H9 (cell line): ENCODE results near the gene KIZ. TPM values are rescaled to one million over a fixed set of nuclear protein-coding genes. Genes with fewer than 3 reads are reported as not detected.

ENCODE experiments used
- DNase-seq: peaks from one replicate; pipeline ENCODE4 v3.0.0-alpha.2; 2017
- H2AFZ ChIP-seq: one replicate; pipeline ENCODE4 v1.6.1; 2013; ENCODE audit warnings: mild to moderate bottlenecking, low read length, control low read depth, moderate library complexity
- H2AK5ac ChIP-seq: 2 replicates; pipeline ENCODE4 v1.6.1; 2013; ENCODE audit warnings: low read length, control low read depth, mixed read lengths; ENCODE audit not compliant: insufficient read length
- H2BK120ac ChIP-seq: one replicate; pipeline ENCODE4 v1.6.1; 2013; ENCODE audit warnings: low read depth, mild to moderate bottlenecking, low read length, control low read depth, inconsistent platforms; ENCODE audit not compliant: poor library complexity, severe bottlenecking
- H2BK12ac ChIP-seq: 2 replicates; pipeline ENCODE4 v1.6.1; 2013; ENCODE audit warnings: low read length, control low read depth, mixed read lengths, low read depth; ENCODE audit not compliant: insufficient read length
- H2BK15ac ChIP-seq: 2 replicates; pipeline ENCODE4 v1.6.1; 2013; ENCODE audit warnings: low read depth, low read length, control low read depth
- H2BK20ac ChIP-seq: one replicate; pipeline ENCODE4 v1.6.1; 2013; ENCODE audit warnings: low read depth, mild to moderate bottlenecking, low read length, control low read depth, inconsistent platforms; ENCODE audit not compliant: poor library complexity, severe bottlenecking
- H2BK5ac ChIP-seq: 2 replicates; pipeline ENCODE4 v1.6.1; 2013; ENCODE audit warnings: low read length, control low read depth, mixed read lengths; ENCODE audit not compliant: insufficient read length
- H3K14ac ChIP-seq: 2 replicates; pipeline ENCODE4 v1.6.1; 2013; ENCODE audit warnings: low read length, control low read depth; ENCODE audit not compliant: insufficient read depth
- H3K18ac ChIP-seq: 2 replicates; pipeline ENCODE4 v1.6.1; 2013; ENCODE audit warnings: low read depth, mild to moderate bottlenecking, mixed read lengths, low read length, control low read depth; ENCODE audit not compliant: insufficient read length
- H3K23ac ChIP-seq: 2 replicates; pipeline ENCODE4 v1.6.1; 2013; ENCODE audit warnings: low read length, control low read depth, mixed read lengths, low read depth; ENCODE audit not compliant: insufficient read length
- H3K23me2 ChIP-seq: 2 replicates; pipeline ENCODE4 v1.6.1; 2013; ENCODE audit warnings: low read depth, mild to moderate bottlenecking, mixed read lengths, low read length, control low read depth; ENCODE audit not compliant: insufficient read length, poor library complexity, severe bottlenecking
- H3K27ac ChIP-seq: 2 replicates; pipeline ENCODE4 v1.5.1; 2013; ENCODE audit warnings: low read length, control low read depth, mixed read lengths, low read depth; ENCODE audit not compliant: insufficient read length
- H3K27me3 ChIP-seq: 2 replicates; pipeline ENCODE4 v1.6.1; 2013; ENCODE audit warnings: low read length, control low read depth, inconsistent platforms; ENCODE audit not compliant: insufficient read depth
- H3K4ac ChIP-seq: 2 replicates; pipeline ENCODE4 v1.6.1; 2013; ENCODE audit warnings: low read depth, mild to moderate bottlenecking, control low read depth, inconsistent platforms, low read length, moderate library complexity
- H3K4me1 ChIP-seq: 2 replicates; pipeline ENCODE4 v1.6.1; 2013; ENCODE audit warnings: low read length, control low read depth, inconsistent platforms; ENCODE audit not compliant: insufficient read depth
- H3K4me2 ChIP-seq: 2 replicates; pipeline ENCODE4 v1.6.1; 2013; ENCODE audit warnings: low read length, control low read depth, mixed read lengths; ENCODE audit not compliant: insufficient read length, insufficient read depth
- H3K56ac ChIP-seq: 2 replicates; pipeline ENCODE4 v1.6.1; 2013; ENCODE audit warnings: low read depth, mild to moderate bottlenecking, mixed read lengths, low read length, control low read depth; ENCODE audit not compliant: insufficient read length
- H3K79me1 ChIP-seq: 2 replicates; pipeline ENCODE4 v1.6.1; 2013; ENCODE audit warnings: low read depth, mild to moderate bottlenecking, moderate library complexity, low read length, control low read depth, inconsistent platforms; ENCODE audit not compliant: insufficient read depth, poor library complexity, severe bottlenecking
- H3K79me2 ChIP-seq: 2 replicates; pipeline ENCODE4 v1.6.1; 2013; ENCODE audit warnings: low read length, control low read depth, inconsistent platforms; ENCODE audit not compliant: insufficient read depth
- H3K9ac ChIP-seq: 2 replicates; pipeline ENCODE4 v1.6.1; 2013; ENCODE audit warnings: low read length, control low read depth, mixed read lengths; ENCODE audit not compliant: insufficient read length; ENCODE audit errors: extremely low read depth
- H3K9me3 ChIP-seq: one replicate; pipeline ENCODE4 v1.6.1; 2013; ENCODE audit warnings: low read depth, low read length, inconsistent platforms; ENCODE audit not compliant: control insufficient read depth
- H3T11ph ChIP-seq: one replicate; pipeline ENCODE4 v1.6.1; 2013; ENCODE audit warnings: mild to moderate bottlenecking, low read length, control low read depth, inconsistent platforms
- H4K20me1 ChIP-seq: one replicate; pipeline ENCODE4 v1.6.1; 2013; ENCODE audit not compliant: control insufficient read depth, insufficient read length, insufficient read depth
- H4K5ac ChIP-seq: 2 replicates; pipeline ENCODE4 v1.6.1; 2013; ENCODE audit warnings: low read depth, mild to moderate bottlenecking, mixed read lengths, low read length, control low read depth; ENCODE audit not compliant: insufficient read length
- H4K8ac ChIP-seq: replicated peaks from 2 replicates; pipeline ENCODE4 v1.6.1; 2013; ENCODE audit warnings: low read length, control low read depth, mixed read lengths, low read depth; ENCODE audit not compliant: insufficient read length
- H4K91ac ChIP-seq: 2 replicates; pipeline ENCODE4 v1.6.1; 2013; ENCODE audit warnings: low read depth, mild to moderate bottlenecking, moderate library complexity, mixed read lengths, low read length, control low read depth; ENCODE audit not compliant: insufficient read length
- H3K27ac Mint-ChIP-seq, 3 experiments: 2 replicates in 2 of 3; 3 replicates in 1 of 3; pipeline ENCODE4 v1.8.0; 2020 to 2021; ENCODE audit warnings: mixed read lengths in 3 of 3, mild to moderate bottlenecking in 1 of 3, moderate library complexity in 1 of 3
- H3K27me3 Mint-ChIP-seq: 2 replicates; pipeline ENCODE4 v1.8.0; 2021; ENCODE audit warnings: low read depth, mild to moderate bottlenecking, moderate library complexity, mixed read lengths
- H3K36me3 Mint-ChIP-seq, 3 experiments: 2 replicates in 2 of 3; 3 replicates in 1 of 3; pipeline ENCODE4 v1.8.0; 2020 to 2021; ENCODE audit warnings: low read depth in 3 of 3, mixed read lengths in 3 of 3; ENCODE audit not compliant: insufficient read depth in 1 of 3
- H3K4me1 Mint-ChIP-seq, 2 experiments: 2 replicates each; pipeline ENCODE4 v1.8.0; 2020; ENCODE audit warnings: mixed read lengths in 2 of 2
- H3K4me3 Mint-ChIP-seq, 2 experiments: 2 replicates in 1 of 2; 3 replicates in 1 of 2; pipeline ENCODE4 v1.8.0; 2020 to 2021; ENCODE audit warnings: mild to moderate bottlenecking in 2 of 2, mixed read lengths in 2 of 2, moderate library complexity in 1 of 2
- H3K9me3 Mint-ChIP-seq, 2 experiments: 2 replicates in 1 of 2; 3 replicates in 1 of 2; pipeline ENCODE4 v1.8.0; 2020; ENCODE audit warnings: mild to moderate bottlenecking in 2 of 2, mixed read lengths in 2 of 2, moderate library complexity in 1 of 2
- CTCF ChIP-seq: fragments of 200-600 bp; sonication (generic); conservative IDR thresholded peaks from 3 replicates; pipeline ENCODE4 v1.8.0; 2021; ENCODE audit warnings: antibody characterized with exemption, mild to moderate bottlenecking
- WGBS: extraction: QIAGEN DNeasy Blood & Tissue Kit; methylation state at CpG from one replicate; pipeline ENCODE4 v1.1.7; 2013; ENCODE audit warnings: missing lambda C conversion rate, low lambda C conversion rate, mixed read lengths; ENCODE audit not compliant: insufficient read length; ENCODE audit errors: extremely low coverage; 5-methylcytosine and 5-hydroxymethylcytosine counted together
- total RNA-seq: library from RNA; stranded (reverse); gene quantifications from 2 replicates; pipeline ENCODE4 v1.2.1, GENCODE V29; 2021

KIZ gene
- total RNA-seq, 1 experiment from 2014 or later = 29.3 TPM

- peaks cover 8% of the 10 kb centered on the region for H3K27me3 Mint-ChIP-seq
- no CpG with 5 or more reads among the region's 4 CpGs for WGBS
- no peak overlapping the region for H4K91ac ChIP-seq
These were observed 8.4 kb upstream of the KIZ start for GRCh38 chr20:21117521-21117920.

More at GRCh38 chr20:21117521-21117920, 8.4 kb upstream of the KIZ start:
- Histone ChIP-seq H3K56ac (no peak overlapping the region), H2BK20ac (no peak overlapping the region), H3K79me1 (no peaks in the 10 kb centered on the region), H3K23me2 (no peaks in the 10 kb centered on the region), H3K4me2 (no peak overlapping the region), H2BK120ac (no peak overlapping the region), H3T11ph (no peak overlapping the region), H4K5ac (no peak overlapping the region), H3K9ac (no peak overlapping the region), H3K79me2 (no peaks in the 10 kb centered on the region), H3K27me3 (no peaks in the 10 kb centered on the region), H3K23ac (no peak overlapping the region), H2BK12ac (no peak overlapping the region), H2BK15ac (no peak overlapping the region), H3K4me1 (no peaks in the 10 kb centered on the region), H3K27ac (no peak overlapping the region), H2BK5ac (no peak overlapping the region), H4K8ac (no peak overlapping the region), H2AFZ (no peak overlapping the region), H3K14ac (no peak overlapping the region), H4K20me1 (no peaks in the 10 kb centered on the region), H2AK5ac (no peak overlapping the region), H3K18ac (no peak overlapping the region), H3K4ac (no peak overlapping the region), H3K9me3 (no peaks in the 10 kb centered on the region)
- TF ChIP-seq CTCF = no peak
- Mint-ChIP-seq H3K4me3 (no peak overlapping the region), H3K9me3 (peaks cover 4 to 5% of the 10 kb centered on the region in 2 experiments; a peak in 3 of 5 replicates), H3K36me3 (peaks cover 0 to 5% (median 5%) of the 10 kb centered on the region in 3 experiments; a peak in 4 of 7 replicates), H3K27ac (no peak overlapping the region), H3K4me1 (peaks cover 0 to 9% of the 10 kb centered on the region in 2 experiments; a peak in 2 of 4 replicates)
- DNase-seq = no peak
